M059J (cell line): ENCODE data around the gene EMP3. TPM values are rescaled to one million over a fixed set of nuclear protein-coding genes. Genes with fewer than 3 reads are reported as not detected.
"Not testable (repeated sequence)": the region's sequence is repeated elsewhere in the genome, so short reads cannot be mapped to it uniquely, and the experiment has no call there.

ENCODE experiments used
- DNase-seq: peaks from one replicate; pipeline ENCODE4 v3.0.0-alpha.2; 2012; ENCODE audit warnings: low read depth
- total RNA-seq: library from RNA; depleted of rRNA; stranded (reverse); fragments of >200 nt; shearing (Covaris generic); gene quantifications from 2 replicates; pipeline ENCODE4 v1.2.3, GENCODE V29; 2014

Gene EMP3
- total RNA-seq, 1 experiment from 2014 or later, result 98.0 TPM

DNA sequence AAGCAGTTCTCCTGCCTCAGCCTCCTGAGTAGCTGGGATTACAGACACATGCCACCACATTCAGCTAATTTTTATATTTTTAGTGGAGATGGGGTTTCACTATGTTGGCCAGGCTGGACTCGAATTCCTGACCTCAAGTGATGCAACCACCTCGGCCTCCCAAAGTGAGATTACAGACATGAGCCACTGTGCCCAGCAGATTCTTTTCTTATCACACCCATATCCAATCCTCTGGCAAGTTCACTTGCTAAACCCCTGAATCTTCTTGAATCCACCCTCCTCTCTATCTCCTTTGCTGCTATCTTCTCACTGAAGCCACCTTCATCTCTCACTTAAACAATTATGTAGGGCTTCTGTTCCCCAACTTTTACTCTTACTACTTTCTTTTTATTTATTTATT, 20.8 kb downstream of the EMP3 start:
- DNase-seq, result no peak

DNA sequence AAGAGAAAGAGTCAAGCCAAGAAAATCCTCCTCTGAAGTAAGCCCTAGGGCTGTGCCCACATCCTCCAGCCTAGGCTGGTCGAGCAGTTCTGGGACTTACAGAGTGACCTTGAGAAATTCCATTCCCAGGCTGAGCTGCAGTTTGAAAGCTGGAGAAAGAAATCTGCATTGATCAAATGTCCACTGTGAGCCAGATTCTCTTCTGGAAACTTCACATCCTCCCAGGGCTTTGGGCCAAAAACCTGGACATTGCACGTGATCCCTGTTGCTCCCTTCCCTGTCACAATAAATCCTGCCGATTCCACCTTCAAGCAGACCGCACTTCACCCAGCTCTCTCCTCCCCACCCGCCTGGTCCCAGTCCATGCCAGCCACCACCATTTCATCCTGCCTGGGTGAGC, 22.7 kb downstream of the EMP3 start:
- no peak for DNase-seq

DNA sequence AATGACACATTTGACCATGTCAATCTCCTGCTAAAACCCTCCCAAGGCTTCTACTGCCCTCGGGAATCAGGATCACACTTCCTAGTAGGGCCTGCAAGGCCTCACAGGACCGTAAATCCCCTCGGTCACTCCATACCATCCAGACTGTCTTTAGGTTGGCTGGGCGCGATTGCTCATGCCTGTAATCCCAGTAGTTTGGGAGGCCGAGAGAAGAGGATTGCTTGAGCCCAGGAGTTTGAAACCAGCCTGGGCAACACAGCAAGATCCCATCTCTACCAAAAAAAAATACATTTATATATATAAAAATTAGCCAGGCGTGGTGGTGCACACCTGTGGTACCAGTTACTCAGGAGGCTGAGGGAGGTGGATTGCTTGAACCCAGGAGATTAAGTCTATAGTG, 23.4 kb downstream of the EMP3 start:
- no peak for DNase-seq

DNA sequence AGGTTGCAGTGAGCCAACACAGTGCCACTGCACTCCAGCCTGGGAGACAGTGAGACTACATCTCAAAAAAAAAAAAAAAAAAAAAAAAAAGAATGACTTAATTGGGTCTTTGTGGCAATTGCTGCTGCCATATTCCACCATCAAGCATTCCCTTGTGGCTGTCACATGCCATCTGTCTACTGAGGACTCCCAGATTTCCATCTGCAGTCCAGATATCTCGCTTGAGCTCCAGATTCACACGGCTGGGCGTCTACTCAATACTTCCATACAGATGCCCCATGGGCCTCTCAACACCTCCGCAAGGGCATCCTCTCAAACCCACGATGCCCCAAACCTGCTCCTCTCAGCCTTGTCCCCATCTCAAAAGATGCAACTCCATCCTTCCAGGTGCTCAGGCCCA, 25.5 kb downstream of the EMP3 start:
- no peak for DNase-seq

DNA sequence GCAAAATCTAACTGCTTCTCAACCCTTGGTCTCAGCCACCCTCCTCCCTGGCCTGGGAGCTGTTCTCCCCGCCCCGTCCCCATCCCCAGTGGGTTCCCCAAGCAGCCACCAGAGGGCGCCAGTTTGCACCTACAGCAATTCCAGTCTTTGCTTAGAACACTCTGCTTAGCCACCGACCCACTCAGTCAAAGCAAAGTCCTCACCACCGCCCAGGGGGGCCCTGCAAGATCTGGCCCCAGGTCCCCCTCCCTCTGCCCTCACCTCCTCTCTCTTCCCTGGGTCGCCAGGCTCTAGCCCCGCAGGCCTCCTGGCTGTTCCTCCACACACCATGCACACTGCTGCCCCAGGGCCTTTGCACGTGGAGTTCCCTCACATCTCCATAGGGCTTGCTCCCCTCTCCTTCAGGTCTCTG, 26.0 kb downstream of the EMP3 start:
- peak; percentile 59 for DNase-seq

DNA sequence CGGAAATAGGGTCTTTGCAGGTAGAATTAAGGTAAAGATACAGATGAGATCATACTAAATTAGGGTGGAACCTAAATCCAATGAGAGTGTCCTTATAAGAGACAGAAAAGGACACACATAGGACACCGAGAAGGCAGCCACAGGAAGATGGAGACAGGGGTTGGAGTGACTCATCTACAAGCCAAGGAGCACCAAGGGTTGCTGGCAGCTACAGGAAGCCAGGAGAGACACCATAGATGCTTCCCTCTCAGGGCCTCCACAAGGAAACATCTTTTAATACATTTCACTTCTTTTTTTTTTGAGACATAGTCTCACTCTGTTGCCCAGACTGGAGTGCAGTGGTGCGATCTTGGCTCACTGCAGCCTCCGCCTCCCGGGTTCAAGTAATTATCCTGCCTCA, 28.3 kb downstream of the EMP3 start:
- DNase-seq, result peak; percentile 66

DNA sequence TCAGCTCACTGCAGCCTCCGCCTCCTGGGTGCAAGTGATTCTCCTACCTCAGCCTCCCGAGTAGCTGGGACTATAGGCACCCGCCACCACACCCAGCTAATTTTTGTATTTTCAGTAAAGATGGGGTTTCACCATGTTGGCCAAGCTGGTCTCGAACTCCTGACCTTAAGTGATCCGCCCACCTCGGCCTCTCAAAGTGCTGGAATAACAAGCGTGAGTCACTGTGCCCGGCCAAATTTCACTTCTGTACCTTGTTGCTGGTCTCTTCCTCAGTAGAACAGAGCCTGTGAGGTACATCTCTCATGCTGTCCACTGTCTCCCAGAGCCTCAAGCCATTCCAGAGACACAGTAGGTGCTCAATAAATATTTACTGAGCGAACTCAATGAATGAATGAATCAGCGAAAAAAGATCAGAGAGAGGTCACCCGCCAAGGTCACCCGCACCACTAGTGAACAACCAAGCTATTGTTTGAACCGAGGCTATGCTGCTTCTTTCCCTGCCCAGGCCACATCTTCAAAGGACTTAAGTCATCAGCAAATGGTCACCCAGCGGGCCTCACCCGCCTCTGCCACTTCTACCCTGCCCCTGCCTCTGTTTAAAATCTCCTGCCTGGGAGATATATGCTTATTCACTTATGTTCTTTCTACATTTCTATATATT, 29.1 kb downstream of the EMP3 start:
- DNase-seq, result peak; percentile 74

DNA sequence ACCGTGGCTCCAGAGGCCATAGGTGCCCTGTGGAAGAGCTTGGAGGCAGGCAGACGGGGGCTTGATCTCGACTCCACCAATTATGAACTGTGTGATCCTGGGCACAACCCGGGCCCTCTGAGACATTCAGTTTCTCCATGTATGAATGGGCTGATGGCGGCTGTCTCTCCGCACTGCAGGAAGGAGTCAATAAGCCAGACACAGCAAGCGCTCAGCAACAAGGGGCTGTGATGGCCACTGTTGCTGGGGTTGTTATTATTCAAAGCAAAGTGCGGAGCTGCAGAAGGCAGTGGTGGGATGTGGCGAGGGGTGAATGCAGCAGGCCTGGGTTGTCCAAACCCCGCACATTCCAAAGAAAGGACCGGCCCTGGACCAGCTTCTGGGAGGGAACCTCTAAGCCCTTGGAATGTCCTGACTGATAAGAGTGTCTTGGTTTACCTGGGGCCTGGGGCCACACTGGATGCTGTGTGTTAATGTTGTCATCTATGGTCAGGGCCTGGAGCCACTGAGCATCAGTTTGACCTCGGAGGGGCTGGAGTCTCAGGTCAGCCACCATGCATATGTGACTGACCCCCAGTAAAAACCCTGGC, 30.1 kb downstream of the EMP3 start:
- DNase-seq, result no peak

DNA sequence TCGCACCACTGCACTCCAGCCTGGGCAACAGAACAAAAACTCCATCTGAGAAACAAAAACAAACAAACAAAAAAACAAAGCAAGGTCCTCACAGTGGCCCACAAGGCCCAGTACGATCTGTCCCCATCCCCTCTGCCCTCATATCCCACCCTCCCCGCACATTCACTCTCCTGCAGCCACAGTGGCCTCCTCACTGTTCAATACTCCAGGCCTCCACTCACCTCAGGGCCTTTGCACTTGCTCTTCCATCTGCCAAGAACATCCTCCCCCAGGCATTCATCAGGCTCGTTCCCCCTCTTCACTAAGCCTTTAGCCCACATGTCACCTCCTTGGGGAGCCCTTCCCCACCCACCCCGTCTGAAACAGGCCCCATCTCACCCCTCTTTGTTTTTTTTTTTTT, 33.8 kb downstream of the EMP3 start:
- no peak for DNase-seq

DNA sequence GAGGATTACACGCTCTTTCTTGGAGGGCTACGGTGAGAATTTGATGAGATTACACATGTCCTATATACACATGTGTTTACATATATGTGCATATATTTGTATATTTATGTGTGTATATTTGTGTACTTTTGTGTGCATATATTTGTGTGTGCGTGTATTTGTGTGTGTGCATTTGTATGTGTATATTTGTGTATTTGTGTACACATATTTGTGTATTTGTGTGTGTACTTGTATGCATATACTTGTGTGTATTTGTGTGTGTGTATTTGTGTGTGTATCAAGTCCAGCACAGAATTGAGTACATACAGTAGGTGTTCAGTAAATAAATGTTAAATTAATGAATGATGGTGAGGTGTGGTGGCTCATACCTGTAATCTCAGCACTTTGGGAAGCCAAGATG, 36.6 kb downstream of the EMP3 start:
- DNase-seq, result no peak

DNA sequence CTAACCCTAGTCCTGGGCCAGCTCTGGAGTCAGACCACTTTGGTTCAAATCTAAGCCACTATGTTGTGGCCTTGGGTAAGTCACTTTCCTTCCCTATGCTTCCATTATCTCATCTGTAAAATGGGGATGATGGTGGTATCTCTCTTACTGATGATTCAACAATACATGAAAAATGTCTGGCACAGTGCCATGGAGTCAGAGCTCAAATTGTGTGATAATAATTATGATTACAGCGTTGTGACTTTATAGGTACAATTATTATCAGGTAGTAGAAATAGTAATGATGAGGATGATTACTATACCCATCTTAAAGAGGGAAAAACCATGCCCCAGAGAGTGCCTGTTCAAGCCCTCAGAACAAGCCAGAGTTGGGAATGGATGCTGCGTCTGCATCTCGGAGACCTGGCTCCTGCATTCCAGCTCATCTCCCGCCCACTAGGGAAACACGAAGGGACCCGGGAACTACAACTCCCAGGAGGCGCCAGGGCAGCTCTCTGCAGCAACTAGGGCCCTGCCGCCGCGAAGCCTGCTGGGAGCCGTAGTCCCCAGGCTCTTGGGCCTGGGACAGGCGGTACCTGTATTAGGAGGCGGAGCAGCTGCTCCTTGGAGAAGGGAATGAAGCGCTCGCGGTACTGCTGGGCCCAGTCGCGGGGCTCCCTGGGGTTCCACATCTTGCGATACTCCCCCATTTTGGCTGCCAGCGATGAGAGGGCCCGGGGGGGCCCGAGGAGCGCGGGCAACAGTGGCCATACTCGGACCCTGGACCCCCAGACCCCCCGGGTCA, 37.6 kb downstream of the EMP3 start:
- DNase-seq, result peak; percentile 98

DNA sequence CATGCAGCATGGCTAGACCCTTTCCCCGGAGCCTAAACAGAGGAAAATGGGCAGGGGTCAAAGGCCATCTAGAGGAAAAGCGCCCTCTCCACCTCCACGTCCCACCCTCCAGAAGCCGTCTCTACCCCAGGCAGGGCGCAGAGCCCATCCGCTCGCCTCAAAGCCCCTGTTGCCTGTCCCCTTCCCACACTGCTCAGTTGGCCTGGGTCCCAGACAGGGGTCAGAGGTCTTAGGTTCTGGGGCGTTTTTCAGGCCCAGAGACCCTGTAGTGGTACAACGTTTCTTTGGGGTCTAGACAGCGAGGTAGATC, 38.1 kb downstream of the EMP3 start:
- DNase-seq, result no peak

DNA sequence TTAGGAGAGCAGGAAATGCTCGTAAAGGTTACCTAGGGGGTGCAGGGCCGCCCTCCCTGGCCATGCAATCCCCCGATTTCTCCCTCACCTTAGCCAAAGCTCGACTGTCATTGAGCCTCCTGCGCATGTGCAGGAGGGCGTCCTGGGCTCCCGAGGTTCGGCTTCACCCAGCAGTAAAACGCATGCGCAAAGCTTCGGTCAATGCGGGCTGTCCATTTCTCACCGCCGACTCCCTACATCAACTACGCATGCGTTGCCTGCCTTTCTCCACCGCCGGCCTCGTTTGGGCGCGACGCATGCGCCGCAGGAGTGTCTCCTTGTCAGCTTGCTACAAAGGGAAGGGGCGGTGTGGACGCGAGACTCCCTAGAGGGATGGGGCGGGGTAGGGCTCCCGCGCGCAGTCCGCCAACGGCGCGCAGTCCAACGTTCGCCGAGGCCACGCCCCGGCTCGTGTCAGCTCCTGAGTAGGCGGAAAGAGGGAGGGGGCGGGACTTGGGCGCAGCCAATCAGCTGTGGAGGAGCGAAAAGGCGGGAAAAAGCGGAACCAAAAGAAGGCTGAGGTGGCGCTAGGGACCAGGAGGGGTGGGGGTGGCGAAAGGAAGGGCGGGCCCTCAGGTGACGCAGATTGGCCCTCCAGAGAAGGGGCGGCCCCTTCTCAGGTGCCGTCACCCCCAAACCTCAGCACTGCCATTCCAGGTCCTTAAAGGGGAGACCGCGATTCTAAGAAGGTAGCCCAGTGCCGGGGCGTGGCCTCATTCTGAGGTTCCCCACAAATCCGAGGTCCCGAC, 38.7 kb downstream of the EMP3 start, which contains the start of the genes SYNGR4 and TMEM143:
Gene SYNGR4, plus strand, starts transcription at position 558 of the 788 bp plus-strand sequence. CDS start 1,476 bp downstream, outside the sequence.
Gene TMEM143, minus strand, starts transcription at position 131 of the 788 bp plus-strand sequence. Its CDS starts 20 bp downstream, at position 111.
- peak; percentile 100 for DNase-seq

DNA sequence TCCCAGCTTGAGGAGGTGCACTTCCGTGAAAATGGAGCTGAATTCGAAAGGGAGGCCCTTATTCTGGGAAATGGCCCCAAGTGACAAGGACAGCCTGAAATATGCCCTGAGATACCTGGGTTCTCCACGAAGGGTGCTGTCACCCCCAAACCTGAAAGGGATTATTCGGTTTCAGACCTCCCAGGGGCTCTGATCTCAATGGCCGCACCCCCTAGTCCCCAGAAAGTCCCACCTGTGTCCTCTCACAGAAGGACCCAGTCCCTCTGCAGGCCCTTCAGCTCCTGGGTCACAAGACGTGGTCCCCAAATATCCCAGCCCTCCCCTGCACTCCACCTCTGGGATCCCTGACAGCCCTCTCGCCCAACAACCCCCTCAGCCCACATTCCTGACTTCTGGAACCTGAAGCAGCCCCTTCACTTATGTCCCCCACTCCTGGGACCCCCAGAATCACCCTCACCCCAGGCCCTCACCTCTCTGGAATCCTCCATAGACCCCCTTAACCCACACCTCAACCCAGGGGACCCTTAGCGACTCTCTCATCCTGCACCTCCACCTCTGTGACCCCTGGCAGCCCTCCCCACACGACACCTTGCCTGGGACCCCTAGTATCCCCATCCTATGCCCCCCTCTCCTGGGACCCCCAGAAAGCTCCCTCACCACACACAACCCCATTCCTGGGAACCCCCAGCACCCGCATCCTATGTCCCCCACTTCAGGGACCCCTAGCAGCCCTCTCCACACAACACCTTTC, 39.4 kb downstream of the EMP3 start:
- DNase-seq, result no peak

DNA sequence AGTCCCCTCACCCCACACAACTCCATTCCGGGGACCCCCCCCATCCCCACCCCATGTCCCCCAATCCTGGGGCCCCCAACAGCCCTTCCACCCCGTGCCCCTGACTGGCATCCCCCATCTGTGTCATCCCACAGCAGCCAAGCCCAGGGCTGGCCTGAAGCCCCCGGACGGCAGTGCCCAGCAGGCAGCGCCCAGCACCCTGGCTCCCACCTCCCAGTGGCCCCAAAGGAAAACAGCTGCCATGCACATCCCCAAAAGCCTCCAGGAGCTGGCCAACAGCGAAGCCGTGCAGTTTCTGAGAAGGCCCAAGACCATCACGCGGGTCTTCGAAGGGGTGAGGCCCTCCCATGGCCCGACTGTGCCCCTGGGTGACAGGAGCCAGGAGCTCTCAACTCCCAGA, 40.2 kb downstream of the EMP3 start:
- no peak for DNase-seq

DNA sequence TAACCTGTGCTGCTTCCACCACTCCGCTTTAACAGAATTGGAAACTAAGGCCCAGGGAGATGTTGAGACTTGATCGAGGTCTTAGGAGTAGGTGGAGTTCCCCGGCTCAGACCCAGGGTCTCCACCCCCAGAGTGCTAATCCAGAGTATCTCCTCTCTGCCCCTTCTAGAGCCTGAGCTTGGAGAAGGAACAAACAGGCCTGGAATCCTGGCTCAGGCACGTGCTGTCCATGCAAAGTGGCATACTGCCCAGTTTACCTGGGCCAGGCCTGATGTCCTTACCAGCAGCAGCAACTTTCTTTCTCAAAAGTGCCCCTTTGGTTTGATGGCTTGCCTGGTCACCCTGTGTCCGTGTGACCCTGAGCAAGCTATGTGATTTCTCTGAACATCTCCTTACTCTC, 42.5 kb downstream of the EMP3 start:
- DNase-seq, result no peak

DNA sequence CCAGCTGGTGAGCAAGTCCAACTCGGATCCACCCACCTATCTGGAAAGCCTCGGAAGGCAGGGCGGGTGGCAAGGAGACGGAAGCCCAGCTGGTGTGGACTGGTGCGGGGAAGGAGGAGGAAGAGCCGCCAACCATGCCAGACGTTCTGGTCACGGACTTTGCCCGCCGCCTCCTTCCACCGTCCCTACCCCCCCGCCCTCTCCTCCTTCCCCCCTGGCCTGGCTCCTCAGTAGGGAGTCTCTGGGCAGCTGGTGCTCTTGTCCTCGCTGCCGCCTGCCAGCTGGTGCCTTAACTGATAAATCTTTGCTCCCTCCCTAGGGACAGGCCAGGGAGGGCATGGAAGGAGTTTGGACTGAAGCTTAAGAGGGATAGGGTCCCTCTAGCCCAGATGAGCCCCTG, 43.6 kb downstream of the EMP3 start:
- no peak for DNase-seq

DNA sequence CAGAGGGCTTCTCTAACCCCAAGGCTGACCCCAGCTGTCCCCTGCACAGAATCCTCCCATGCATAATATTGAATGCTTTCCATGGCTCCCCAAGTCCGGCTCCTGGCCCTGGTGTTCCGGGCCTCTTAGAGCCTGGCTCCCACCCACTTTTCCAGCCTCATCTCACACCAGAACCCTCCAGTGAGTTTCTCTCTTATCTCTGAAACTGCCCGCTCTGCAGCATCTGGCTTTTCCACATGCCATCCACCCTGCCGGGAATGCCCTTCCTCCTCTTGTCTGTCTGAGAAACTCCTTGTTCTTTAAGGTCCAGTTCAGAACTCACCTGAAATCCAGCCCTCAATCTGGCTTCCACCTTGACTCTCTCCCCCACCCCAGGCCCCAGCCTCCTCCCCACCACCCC, 45.6 kb downstream of the EMP3 start:
- DNase-seq, result no peak

DNA sequence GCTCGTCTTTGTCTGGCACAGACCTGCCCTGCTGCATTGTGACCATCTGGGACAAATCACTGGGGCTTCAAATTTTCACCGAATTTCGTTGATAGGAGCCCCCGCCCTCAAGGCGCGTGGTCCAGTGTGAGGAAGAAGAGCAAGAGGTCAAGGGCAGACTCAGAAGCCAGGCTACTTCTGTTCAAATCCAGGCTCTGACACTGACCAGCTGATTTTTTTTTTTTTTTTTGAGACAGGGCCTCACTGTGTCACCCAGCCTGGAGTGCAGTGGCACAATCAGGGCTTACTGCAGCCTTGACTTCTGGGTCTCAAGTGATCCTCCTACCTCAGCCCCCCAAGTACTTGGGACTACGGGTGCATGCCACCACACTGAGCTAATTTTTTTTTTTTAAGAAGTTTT, 46.0 kb downstream of the EMP3 start:
- no peak for DNase-seq

DNA sequence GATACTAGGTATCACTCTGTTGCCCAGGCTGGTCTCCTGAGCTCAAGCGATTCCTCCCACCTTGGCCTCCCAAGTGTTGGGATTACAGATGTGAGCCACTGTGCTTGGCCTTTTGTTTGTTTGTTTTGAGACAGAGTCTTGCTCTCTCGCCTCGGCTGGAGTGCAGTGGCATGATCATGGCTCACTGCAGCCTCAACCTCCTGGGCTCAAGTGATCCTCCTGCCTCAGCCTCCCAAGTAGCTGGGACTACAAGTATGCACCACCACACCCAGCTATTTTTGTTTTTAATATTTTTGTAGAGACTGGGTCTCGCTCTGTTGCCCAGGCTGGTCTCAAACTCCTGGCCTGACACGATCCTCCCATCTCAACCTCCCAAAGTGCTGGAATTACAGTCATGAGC, 46.4 kb downstream of the EMP3 start:
- not testable (repeated sequence) for DNase-seq

DNA sequence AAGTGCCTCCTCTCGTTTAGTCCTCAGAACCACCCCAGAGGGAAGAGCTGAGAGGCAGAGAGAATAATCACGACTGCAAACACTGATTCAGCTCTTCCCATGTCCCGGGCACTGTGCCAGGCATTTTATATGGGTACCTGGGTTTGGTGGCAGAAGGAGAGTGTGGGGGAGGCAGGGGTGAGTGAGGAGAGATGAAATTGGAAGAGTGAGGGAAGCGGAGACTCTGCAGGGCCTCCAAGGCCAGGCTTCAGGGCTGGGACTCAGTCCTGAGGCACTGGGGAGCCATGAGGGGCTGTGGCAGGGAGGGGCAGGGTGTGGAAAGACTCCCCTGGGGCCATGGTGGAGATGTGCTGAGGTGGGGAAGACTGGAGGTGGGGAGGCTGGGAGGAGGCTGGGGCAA, 47.6 kb downstream of the EMP3 start:
- DNase-seq, result peak; percentile 66

DNA sequence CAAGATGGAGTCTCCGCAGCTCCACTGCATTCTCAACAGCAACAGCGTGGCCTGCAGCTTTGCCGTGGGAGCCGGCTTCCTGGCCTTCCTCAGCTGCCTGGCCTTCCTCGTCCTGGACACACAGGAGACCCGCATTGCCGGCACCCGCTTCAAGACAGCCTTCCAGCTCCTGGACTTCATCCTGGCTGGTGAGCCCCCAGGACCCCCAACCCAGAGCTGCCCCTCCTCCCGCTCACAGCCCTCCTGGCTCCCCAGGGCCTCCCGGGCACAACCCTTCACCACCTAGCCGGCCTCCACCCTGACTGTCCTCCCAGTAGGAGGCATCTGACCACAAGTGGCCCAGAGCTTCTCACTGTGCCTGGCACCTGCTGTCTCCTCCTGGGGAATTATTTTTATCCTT, 48.2 kb downstream of the EMP3 start:
- no peak for DNase-seq
